ENCODE measurements around the gene TMEM259.

DNA sequence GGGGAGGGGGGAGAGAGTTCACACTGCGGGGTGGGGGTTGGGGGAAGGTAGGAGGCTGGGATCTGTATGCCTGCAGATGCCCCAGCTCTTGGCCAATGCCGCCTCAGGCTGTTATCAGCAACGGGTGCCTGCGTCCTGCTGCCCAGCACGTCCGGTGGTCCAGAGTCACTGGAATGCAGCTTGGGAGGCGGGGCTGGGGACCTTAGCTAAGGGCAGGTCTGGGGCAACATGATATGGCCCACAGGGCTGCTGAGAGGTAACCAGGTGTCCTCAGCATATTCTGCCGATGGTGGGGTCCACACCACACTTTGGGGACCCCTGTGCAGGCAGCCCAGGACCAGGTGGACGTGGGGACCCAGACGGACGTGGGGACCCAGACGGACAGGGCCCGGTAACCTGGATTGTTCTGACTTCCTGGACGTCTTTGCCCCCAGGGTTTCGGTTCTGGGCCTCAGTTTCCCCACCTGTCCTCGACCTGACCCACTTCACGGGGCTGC, 45.4 kb upstream of the TMEM259 start:
- TF ChIP-seq SRF (CRISPR knock-in tag; IDR thresholded peaks at IDR 0.05) (no peak), EP300 (IDR thresholded peaks at IDR 0.05; ENCODE audit: low read length) (no peak), YY1 (IDR thresholded peaks at IDR 0.05; ENCODE audit: borderline replicate concordance in 1 of 3, control insufficient read depth in 1 of 3, extremely low read depth in 1 of 3, insufficient read depth in 3 of 3, insufficient read length in 1 of 3, insufficient replicate concordance in 2 of 3, low read depth in 1 of 3, low read length in 2 of 3) (no peak), POLR2A (conservative IDR thresholded peaks at IDR 0.05) (no peak), ZNF583 (CRISPR knock-in tag; IDR thresholded peaks at IDR 0.05) (no peak), NFIC (IDR thresholded peaks at IDR 0.05) (no peak), EZH2 (IDR thresholded peaks at IDR 0.05; ENCODE audit: borderline replicate concordance, low read depth, low read length) (no peak), GATAD2B (IDR thresholded peaks at IDR 0.05; ENCODE audit: borderline replicate concordance) (no peak), DACH1 (IDR thresholded peaks at IDR 0.05; ENCODE audit: partially characterized antibody) (no peak), GATA2 (CRISPR knock-in tag; IDR thresholded peaks at IDR 0.05) (no peak), ZNF232 (CRISPR knock-in tag; IDR thresholded peaks at IDR 0.05) (no peak), ZNF224 (CRISPR knock-in tag; IDR thresholded peaks at IDR 0.05) (no peak)
- TF ChIP-seq, protein P1, sequence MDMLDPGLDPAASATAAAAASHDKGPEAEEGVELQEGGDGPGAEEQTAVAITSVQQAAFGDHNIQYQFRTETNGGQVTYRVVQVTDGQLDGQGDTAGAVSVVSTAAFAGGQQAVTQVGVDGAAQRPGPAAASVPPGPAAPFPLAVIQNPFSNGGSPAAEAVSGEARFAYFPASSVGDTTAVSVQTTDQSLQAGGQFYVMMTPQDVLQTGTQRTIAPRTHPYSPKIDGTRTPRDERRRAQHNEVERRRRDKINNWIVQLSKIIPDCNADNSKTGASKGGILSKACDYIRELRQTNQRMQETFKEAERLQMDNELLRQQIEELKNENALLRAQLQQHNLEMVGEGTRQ (CRISPR knock-in tag; IDR thresholded peaks at IDR 0.05) = no peak
- TF ChIP-seq, protein P2, sequence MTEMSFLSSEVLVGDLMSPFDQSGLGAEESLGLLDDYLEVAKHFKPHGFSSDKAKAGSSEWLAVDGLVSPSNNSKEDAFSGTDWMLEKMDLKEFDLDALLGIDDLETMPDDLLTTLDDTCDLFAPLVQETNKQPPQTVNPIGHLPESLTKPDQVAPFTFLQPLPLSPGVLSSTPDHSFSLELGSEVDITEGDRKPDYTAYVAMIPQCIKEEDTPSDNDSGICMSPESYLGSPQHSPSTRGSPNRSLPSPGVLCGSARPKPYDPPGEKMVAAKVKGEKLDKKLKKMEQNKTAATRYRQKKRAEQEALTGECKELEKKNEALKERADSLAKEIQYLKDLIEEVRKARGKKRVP (CRISPR knock-in tag; IDR thresholded peaks at IDR 0.05) = no peak
